Pancreas (tissue), 10 donors: Measurements from ENCODE around the gene CDH26. TPM values are rescaled to one million over a fixed set of nuclear protein-coding genes. Genes with fewer than 3 reads are reported as not detected.

Source experiments
- ATAC-seq, 4 donors: fragments of 200-7000 bp; cut with Tn5 transposase; one replicate each; pipeline versions ENCODE4 v1.8.0 to v1.9.1; 2020; ENCODE audit warnings: mild to moderate bottlenecking in 4 of 4, moderate library complexity in 4 of 4
- DNase-seq, 6 donors: peaks; one replicate each; pipeline ENCODE4 v3.0.0-alpha.2; 2020
- FAIRE-seq: peaks from 2 replicates; lab custom pipeline; 2012; peaks lifted over from hg19 to GRCh38; lab: Jason Lieb, UNC
- H3K27ac ChIP-seq, 4 donors: fragments of 200-600 bp; sonication (generic); 1 replicate in 3 of 4; 2 replicates in 1 of 4; pipeline versions ENCODE4 v1.5.0 to v1.8.0; 2020
- H3K27me3 ChIP-seq, 4 donors: fragments of 200-600 bp; one replicate each; pipeline ENCODE4 v1.8.0; 2021
- H3K36me3 ChIP-seq, 3 donors: fragments of 200-600 bp; sonication (generic) in 1 of 3; one replicate each; pipeline versions ENCODE4 v1.5.0 to v1.8.0; 2020 to 2021
- H3K4me1 ChIP-seq, 3 donors: fragments of 200-600 bp; one replicate each; pipeline ENCODE4 v1.8.0; 2021
- H3K4me3 ChIP-seq, 4 donors: fragments of 200-600 bp; sonication (generic) in 2 of 4; one replicate each; pipeline versions ENCODE4 v1.5.0 to v1.8.0; 2020 to 2021
- H3K9me3 ChIP-seq, 4 donors: fragments of 200-600 bp; one replicate each; pipeline ENCODE4 v1.8.0; 2021
- whole genome bisulfite sequencing, 2 donors: extraction: QIAGEN DNeasy Blood & Tissue Kit; methylation state at CpG; one replicate each; pipeline ENCODE4 v1.1.7; 2013; 5-methylcytosine and 5-hydroxymethylcytosine counted together
- intact Hi-C, 3 donors: fragments of 100-400 bp; cut with DNase I; formaldehyde crosslinking; loops; one replicate each; pipeline versions ENCODE4 v1.11.1 to v1.14.2; 2022
- polyA plus RNA-seq, 2 donors: library from polyadenylated mRNA; stranded (reverse); fragments of 200-250 nt; gene quantifications; one replicate each; pipeline ENCODE4 v1.2.3, GENCODE V29; 2013
- total RNA-seq, 6 donors: library from RNA; stranded (reverse); fragmentation: NEBNext Ultra II Directional in 4 of 6; extraction: Animal tissue kit (Norgen Biotek cat#: 25700) in 4 of 6; gene quantifications; one replicate each; pipeline versions ENCODE4 v1.2.1 to v1.2.4, GENCODE V29; 2021 to 2023
- TF ChIP-seq, protein P1 (sequence below), 4 donors: fragments of 200-600 bp; sonication (generic) in 3 of 4; IDR thresholded peaks; one replicate each; pipeline versions ENCODE4 v1.5.0 to v1.8.0; 2021; ENCODE audit warnings: antibody characterized with exemption in 4 of 4
- donor health status: healthy with polysubstance abuse.
- donor health status: DM: no; HTN: no; CAD: no; lungs with moderate emphysema.
- donor health status: DM: no; HTN: no; CAD: no.
- donor health status: control.
- donor health status: control.
- donor health status: Bipolar disorder and iron deficiency.
- donor health status: DM: yes; HTN: yes; CAD: no.
- donor health status: DM: no; HTN: no; CAD: no.
- donor health status: DM: no; HTN: no; CAD: no.
- donor health status: DM: yes; HTN: yes; CAD: no.

The CDH26 gene
- total and polyA plus RNA-seq, 8 donors = 0.13 to 1.1 (median 0.48) TPM

DNA sequence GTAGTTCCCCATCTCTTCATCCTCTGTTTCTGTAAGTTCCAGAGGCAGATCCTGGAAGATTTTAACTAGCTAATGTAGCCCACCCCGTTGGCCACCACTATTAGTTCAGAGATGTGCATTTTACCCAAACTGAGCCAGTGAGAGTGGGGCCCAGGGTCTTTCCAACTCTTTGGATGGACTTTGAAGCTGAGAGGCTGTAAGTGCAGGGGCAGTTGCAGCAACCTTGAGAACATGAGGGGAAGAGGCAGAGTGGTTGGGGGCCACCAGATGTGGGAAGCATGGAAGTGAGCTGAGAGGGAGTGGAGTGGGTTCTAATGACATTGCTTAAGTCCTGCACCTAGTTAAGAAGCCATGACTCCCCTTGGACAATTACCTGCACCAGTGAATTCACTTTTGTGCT lies 72.2 kb downstream of the CDH26 start:
- Histone ChIP-seq H3K27ac (no peak overlapping the region), H3K4me1 (no peaks in the 10 kb centered on the region), H3K27me3 (no peaks in the 10 kb centered on the region), H3K36me3 (no peaks in the 10 kb centered on the region), H3K9me3 (no peaks in the 10 kb centered on the region), H3K4me3 (no peak overlapping the region)
- TF ChIP-seq, protein P1, sequence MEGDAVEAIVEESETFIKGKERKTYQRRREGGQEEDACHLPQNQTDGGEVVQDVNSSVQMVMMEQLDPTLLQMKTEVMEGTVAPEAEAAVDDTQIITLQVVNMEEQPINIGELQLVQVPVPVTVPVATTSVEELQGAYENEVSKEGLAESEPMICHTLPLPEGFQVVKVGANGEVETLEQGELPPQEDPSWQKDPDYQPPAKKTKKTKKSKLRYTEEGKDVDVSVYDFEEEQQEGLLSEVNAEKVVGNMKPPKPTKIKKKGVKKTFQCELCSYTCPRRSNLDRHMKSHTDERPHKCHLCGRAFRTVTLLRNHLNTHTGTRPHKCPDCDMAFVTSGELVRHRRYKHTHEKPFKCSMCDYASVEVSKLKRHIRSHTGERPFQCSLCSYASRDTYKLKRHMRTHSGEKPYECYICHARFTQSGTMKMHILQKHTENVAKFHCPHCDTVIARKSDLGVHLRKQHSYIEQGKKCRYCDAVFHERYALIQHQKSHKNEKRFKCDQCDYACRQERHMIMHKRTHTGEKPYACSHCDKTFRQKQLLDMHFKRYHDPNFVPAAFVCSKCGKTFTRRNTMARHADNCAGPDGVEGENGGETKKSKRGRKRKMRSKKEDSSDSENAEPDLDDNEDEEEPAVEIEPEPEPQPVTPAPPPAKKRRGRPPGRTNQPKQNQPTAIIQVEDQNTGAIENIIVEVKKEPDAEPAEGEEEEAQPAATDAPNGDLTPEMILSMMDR (IDR thresholded peaks at IDR 0.05) = no peak
- DNase-seq (no peak), FAIRE-seq (no peak), ATAC-seq (no peak)
- intact Hi-C loops = no loop called here
- WGBS, 2 donors = 72 to 74% methylated on average over 1 of the region's 1 CpG

DNA sequence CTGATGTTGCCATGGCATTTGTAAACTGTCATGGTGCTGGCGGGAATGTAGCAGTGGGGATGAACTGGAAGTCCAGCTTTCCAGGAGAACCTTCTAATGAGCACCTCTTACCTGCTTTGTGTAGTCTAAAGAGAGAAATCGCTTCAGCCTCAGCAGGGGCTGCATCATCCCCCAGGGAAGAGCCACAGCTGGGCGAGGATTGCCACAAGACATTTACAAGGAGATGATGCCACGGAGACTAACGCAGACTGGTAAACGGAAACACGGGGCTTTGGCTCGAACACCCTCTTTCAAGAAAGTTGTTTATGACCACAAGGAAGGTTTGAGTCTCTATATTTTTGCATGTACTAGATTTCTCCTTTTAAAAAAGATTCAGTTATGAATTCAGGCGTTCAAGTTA lies 72.9 kb downstream of the CDH26 start:
- no peak for DNase-seq
- FAIRE-seq = no peak
- no peaks in the 10 kb centered on the region for H3K4me1 ChIP-seq
- 74 to 84% methylated on average over 9 of the region's 9 CpGs for WGBS, 2 donors
- H3K27ac ChIP-seq = no peak overlapping the region
- no peaks in the 10 kb centered on the region for H3K9me3 ChIP-seq
- TF ChIP-seq, protein P1 (IDR thresholded peaks at IDR 0.05) = no peak
- no peaks in the 10 kb centered on the region for H3K36me3 ChIP-seq
- H3K4me3 ChIP-seq = no peak overlapping the region
- intact Hi-C loops = no loop called here
- ATAC-seq = no peak
- no peaks in the 10 kb centered on the region for H3K27me3 ChIP-seq

DNA sequence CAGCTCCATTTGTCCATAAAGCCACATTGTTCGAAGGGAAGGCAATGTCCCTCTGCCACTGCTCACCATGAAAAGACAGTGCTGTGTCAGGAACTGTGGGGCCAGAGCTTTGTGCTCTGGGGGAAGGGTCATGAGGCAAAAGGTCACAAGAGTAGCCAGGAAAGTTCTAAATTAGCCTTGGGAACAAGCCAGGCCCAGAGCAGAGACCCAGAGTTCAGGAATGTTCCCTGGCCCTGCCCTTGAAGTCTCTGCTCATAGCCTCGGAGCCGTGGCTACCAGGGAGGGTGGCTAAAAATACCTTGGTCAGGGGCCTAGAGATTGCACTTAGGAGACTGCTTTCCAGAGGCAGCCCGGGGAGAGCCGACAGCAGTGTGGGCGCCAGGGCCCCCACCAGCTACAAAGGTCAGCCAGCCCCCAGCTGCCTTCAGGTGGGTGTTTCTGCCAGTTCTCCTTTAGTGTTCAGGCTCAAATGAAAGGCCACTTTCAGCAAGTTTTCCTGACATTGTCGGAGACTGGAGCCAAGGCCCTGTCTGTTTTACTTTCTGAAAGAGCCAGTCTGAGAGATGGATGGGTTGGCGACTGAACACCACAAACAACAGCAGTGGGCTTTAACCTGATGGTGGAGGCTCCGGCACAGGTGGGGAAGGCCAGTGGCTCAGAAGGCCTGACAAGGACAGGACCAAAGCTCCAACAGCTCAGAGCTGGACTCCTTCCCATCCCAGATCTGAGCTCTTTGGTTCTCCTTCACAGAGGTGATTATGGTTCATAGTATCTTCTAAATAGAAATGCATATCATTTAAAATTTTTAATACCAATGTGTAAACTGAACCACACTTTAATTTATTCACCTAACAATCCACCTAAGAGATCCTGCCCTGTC lies 76.2 kb downstream of the CDH26 start:
- H3K4me1 ChIP-seq = no peaks in the 10 kb centered on the region
- TF ChIP-seq, protein P1 (IDR thresholded peaks at IDR 0.05) = no peak
- H3K4me3 ChIP-seq = no peak overlapping the region
- DNase-seq = no peak
- peaks cover 0 to 5% (median 0%) of the 10 kb centered on the region in 4 donors for H3K27me3 ChIP-seq
- no peak overlapping the region for H3K27ac ChIP-seq
- no peaks in the 10 kb centered on the region for H3K9me3 ChIP-seq
- no peaks in the 10 kb centered on the region for H3K36me3 ChIP-seq
- no peak for FAIRE-seq
- ATAC-seq = no peak
- intact Hi-C loops = no loop called here
- 66 to 81% methylated on average over 9 of the region's 9 CpGs for WGBS, 2 donors

DNA sequence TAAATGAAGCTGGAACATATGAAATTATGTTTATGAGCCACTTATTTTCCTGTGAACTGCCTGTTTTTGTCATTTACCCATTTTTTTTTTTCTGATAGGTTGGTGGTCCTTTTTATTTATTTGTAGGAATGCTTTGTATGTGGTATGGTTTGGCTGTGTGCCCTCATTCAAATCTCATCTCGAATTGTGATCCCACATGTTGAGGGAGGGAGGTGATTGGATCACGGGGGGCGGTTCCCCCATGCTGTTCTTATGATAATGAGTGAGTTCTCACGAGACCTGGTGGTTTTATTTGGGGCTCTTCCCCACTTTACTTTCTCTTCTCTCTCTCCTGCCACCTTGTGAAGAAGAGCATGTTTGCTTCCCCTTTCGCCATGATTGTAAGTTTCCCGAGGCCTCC lies 77.3 kb downstream of the CDH26 start:
- no peaks in the 10 kb centered on the region for H3K9me3 ChIP-seq
- H3K27ac ChIP-seq = no peak overlapping the region
- DNase-seq (no peak), FAIRE-seq (no peak), ATAC-seq (no peak)
- H3K4me3 ChIP-seq = no peak overlapping the region
- no peaks in the 10 kb centered on the region for H3K36me3 ChIP-seq
- WGBS, 2 donors = 83 to 87% methylated on average over 6 of the region's 6 CpGs
- peaks cover 0 to 7% (median 0%) of the 10 kb centered on the region in 4 donors for H3K27me3 ChIP-seq
- TF ChIP-seq, protein P1 (IDR thresholded peaks at IDR 0.05) = no peak
- intact Hi-C loops = no loop called here
- no peaks in the 10 kb centered on the region for H3K4me1 ChIP-seq

DNA sequence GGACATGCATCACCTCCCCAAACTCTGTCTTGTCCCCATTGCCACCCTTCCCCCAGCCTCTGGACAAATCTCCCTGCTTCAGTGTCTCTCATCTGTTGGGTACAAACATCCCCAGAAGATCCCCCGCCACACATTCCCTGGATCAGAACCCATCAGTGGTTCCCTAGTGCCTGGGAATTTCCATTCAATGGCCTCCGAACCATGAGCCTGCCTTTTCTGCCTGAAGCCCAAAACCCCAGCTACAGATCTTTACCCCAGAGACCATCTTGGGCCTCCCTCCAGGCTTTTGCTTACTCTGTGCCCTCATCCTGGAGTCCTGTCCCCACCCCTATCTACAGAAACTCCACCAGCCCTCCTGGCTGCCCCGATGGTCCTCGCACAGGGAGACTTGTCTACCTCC lies 78.1 kb downstream of the CDH26 start:
- Histone ChIP-seq H3K27me3 (peaks cover 0 to 7% (median 0%) of the 10 kb centered on the region in 4 donors), H3K27ac (no peak overlapping the region), H3K36me3 (no peaks in the 10 kb centered on the region), H3K9me3 (no peaks in the 10 kb centered on the region), H3K4me3 (no peak overlapping the region), H3K4me1 (no peaks in the 10 kb centered on the region)
- ATAC-seq (no peak), DNase-seq (no peak), FAIRE-seq (no peak)
- intact Hi-C loops = no loop called here
- 79 to 94% methylated on average over 4 of the region's 4 CpGs for WGBS, 2 donors
- TF ChIP-seq, protein P1 (IDR thresholded peaks at IDR 0.05) = no peak
